Muscle of leg (tissue), 11 donors: Measurements from ENCODE around the gene FERMT1. TPM values are rescaled to one million over a fixed set of nuclear protein-coding genes. Genes with fewer than 3 reads are reported as not detected.

Source experiments
- DNase-seq: peaks from one replicate; pipeline ENCODE4 v3.0.0; 2013
- H3K27ac ChIP-seq: one replicate; pipeline ENCODE4 v1.5.1; 2013; ENCODE audit warnings: mild to moderate bottlenecking, low read length, control low read depth
- H3K27me3 ChIP-seq: one replicate; pipeline ENCODE4 v1.6.1; 2013; ENCODE audit warnings: low read length; ENCODE audit not compliant: control insufficient read depth, insufficient read depth
- H3K36me3 ChIP-seq: one replicate; pipeline ENCODE4 v1.6.1; 2013; ENCODE audit warnings: low read length; ENCODE audit not compliant: control insufficient read depth, insufficient read depth
- H3K4me1 ChIP-seq: one replicate; pipeline ENCODE4 v1.6.1; 2013; ENCODE audit warnings: low read length; ENCODE audit not compliant: control insufficient read depth, insufficient read depth
- H3K4me3 ChIP-seq: one replicate; pipeline ENCODE4 v1.5.1; 2013; ENCODE audit warnings: low read length, control low read depth
- H3K9me3 ChIP-seq: replicated peaks from 2 replicates; pipeline ENCODE4 v1.6.1; 2013; ENCODE audit warnings: low read depth, low read length; ENCODE audit not compliant: control insufficient read depth
- WGBS: methylation state at CpG from one replicate; pipeline ENCODE4 v1.1.5; 2013; ENCODE audit warnings: missing lambda C conversion rate; ENCODE audit not compliant: insufficient coverage; 5-methylcytosine and 5-hydroxymethylcytosine counted together
- polyA plus RNA-seq, 8 donors: library from polyadenylated mRNA; unstranded; fragments of 120-200 nt; gene quantifications; one replicate each; pipeline versions ENCODE4 v1.2.1 to v1.2.3, GENCODE V29; 2013; ENCODE audit warnings: inconsistent platforms in 1 of 8, low replicate concordance in 1 of 8; ENCODE audit not compliant: insufficient read length in 8 of 8, insufficient read depth in 1 of 8
- total RNA-seq: library from RNA; stranded (reverse); fragments of 120-200 nt; gene quantifications from one replicate; pipeline ENCODE4 v1.2.4, GENCODE V29; 2013

The FERMT1 gene
- total and polyA plus RNA-seq, 9 donors: 0.23 to 2.6 (median 0.42) TPM

DNA sequence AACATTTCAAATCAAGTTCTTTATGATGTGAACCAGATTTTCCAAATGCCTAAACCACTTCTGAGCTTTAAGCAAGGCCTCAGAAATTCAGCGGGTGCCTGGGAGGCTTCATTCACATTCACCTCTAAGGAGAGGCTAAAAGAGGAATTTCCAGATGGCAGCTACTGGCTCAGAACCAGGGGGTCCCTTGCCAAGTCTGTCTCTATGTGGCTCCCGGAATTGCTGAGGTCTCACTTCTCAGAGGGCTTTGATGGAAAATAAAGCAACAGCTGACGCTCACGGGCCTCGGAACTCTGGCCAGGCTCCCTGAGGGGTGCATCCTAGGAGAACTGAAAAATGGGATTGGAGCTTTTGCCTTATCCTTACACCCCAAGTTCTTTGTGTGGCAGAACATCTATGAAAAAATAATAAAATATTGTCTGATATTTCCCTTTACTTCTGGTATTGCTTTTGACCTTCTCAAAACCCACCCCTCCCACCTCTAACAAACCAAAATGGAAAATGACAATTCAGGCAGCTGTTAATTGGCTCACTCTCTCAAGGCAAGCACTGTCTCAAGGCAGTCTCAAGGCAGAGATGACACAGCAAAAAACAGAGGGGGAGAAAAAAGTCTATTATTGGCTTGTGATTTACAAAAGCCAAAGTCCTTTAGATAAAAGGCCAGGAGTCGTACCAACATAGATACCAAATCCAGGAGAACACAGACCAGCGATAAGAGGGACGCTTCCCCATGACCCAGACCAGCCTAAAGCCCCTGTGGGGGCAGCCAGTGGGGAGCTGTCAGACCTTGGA, 47.2 kb downstream of the FERMT1 start:
- Histone ChIP-seq H3K4me1 (peaks cover 30% of the 10 kb centered on the region), H3K9me3 (no peaks in the 10 kb centered on the region), H3K27ac (peak overlapping the region; percentile 70), H3K27me3 (no peaks in the 10 kb centered on the region), H3K4me3 (no peak overlapping the region), H3K36me3 (no peaks in the 10 kb centered on the region)
- DNase-seq: peak; percentile 92
- no CpG with 5 or more reads among the region's 8 CpGs for whole genome bisulfite sequencing

DNA sequence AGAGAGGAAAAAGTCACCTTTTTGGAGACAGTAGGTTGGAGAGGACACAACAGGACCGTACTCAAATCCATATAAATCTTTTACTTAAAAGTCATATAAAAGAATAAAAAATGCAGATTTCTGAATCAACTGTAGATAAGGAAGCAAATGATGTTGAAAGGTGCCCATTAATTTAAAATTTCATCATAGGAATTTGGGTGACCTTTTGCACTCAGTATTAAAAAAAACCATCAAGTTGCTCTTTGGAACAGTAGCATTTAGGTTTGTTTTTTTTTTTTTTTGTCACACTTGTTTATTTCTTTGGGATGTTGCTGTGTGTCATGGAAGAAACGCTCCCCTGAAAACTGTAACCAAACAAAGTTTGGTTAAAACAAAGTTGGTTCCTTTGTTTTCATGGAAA, 48.0 kb downstream of the FERMT1 start:
- no peaks in the 10 kb centered on the region for H3K36me3 ChIP-seq
- no peaks in the 10 kb centered on the region for H3K27me3 ChIP-seq
- H3K4me3 ChIP-seq: no peak overlapping the region
- peak overlapping the region; percentile 70 for H3K27ac ChIP-seq
- DNase-seq: no peak
- peaks cover 30% of the 10 kb centered on the region for H3K4me1 ChIP-seq
- H3K9me3 ChIP-seq: no peaks in the 10 kb centered on the region
- WGBS: 80% methylated on average over 1 of the region's 2 CpGs

DNA sequence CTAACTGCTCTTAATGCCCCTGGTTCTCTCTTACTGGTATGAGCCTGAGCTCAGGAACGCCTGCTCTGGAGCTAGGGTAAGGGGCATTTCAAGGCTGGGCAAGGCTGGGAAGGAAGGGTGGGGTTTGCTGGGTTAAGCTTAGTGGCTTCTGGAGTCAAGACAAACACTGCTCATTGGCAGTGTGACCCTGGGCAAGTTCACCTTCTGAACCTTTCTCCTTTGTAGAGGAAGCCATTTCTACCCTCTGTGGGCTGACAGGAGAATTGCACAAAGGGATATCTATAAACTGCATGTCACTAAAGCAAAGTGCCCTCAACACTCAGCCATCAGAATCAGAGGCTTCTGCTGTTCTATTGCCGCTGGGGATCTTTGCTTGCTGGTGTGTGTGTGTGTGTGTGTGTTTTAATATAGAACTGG, 48.7 kb downstream of the FERMT1 start:
- Histone ChIP-seq H3K4me1 (peaks cover 30% of the 10 kb centered on the region), H3K27me3 (no peaks in the 10 kb centered on the region), H3K4me3 (no peak overlapping the region), H3K9me3 (no peaks in the 10 kb centered on the region), H3K36me3 (no peaks in the 10 kb centered on the region), H3K27ac (peak overlapping the region; percentile 59)
- WGBS: no CpG with 5 or more reads among the region's 2 CpGs
- peak; percentile 15 for DNase-seq

DNA sequence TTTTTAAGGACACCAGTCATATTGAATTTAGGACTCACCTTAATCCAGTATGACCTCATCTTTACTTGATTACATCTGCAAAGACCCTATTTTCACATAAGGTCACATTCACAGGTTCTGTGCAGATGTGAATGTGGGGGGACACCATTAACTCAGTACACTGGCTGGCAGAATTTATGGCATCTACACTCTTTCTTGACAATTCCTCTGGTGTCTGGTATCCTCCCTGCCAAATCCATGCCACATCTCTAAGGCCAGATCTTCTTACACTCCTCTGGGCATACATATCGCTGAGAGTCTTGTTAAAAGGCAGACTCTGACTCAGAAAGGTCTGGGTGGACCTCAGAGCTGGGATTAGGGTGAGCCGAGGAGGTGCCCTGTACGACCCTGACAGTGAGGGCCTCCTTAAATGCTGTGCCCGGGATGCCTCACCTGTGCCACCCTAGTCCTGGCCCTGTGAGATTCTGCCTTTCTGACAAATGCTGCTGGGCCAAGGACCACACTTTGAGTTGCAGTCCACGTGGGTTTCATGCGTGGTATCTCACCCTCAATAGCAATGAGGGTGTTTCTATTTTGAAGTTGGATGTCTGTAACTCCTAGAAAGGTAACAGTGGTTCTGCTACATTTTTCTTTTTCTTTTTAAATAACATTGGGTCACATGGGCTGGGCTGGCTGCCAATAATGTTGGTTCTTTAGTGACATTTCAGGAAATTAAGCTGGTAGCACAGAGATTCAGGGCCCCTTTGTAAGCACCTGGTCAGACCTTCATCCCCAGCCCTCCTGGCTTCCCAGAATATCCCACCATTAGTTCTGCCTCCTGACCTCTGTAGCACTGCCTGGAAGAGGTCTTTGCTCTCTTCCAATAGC, 51.8 kb downstream of the FERMT1 start:
- whole genome bisulfite sequencing: 76% methylated on average over 4 of the region's 6 CpGs
- no peak overlapping the region for H3K4me3 ChIP-seq
- no peaks in the 10 kb centered on the region for H3K36me3 ChIP-seq

DNA sequence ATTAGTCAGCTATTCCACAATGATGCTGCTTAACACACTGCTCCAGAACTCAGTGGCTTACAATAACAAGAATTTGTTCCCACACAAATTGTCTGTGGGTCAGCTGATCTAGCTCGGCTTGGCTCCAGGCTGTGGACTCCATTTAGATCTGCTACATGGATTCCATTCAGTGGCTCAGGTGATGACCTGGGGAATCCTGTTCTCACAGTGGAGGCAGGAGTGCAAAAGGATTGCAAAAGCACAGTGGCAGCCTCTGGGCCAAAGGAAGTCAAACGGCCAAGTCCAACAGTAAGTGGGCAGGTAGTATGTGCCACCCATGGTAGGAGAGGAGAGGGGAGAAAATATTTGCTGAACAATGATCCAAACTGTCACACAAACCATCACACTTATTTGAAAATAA, 53.2 kb downstream of the FERMT1 start:
- Histone ChIP-seq H3K27me3 (no peaks in the 10 kb centered on the region), H3K27ac (no peak overlapping the region), H3K9me3 (no peaks in the 10 kb centered on the region), H3K4me1 (peaks cover 7% of the 10 kb centered on the region), H3K36me3 (no peaks in the 10 kb centered on the region), H3K4me3 (no peak overlapping the region)
- WGBS: 67% methylated on average over 1 of the region's 2 CpGs
- DNase-seq: no peak

More for the DNA sequence above, 51.8 kb downstream of the FERMT1 start:
- DNase-seq: no peak
- Histone ChIP-seq H3K27ac (no peak overlapping the region), H3K9me3 (no peaks in the 10 kb centered on the region), H3K27me3 (no peaks in the 10 kb centered on the region), H3K4me1 (peaks cover 18% of the 10 kb centered on the region)

DNA sequence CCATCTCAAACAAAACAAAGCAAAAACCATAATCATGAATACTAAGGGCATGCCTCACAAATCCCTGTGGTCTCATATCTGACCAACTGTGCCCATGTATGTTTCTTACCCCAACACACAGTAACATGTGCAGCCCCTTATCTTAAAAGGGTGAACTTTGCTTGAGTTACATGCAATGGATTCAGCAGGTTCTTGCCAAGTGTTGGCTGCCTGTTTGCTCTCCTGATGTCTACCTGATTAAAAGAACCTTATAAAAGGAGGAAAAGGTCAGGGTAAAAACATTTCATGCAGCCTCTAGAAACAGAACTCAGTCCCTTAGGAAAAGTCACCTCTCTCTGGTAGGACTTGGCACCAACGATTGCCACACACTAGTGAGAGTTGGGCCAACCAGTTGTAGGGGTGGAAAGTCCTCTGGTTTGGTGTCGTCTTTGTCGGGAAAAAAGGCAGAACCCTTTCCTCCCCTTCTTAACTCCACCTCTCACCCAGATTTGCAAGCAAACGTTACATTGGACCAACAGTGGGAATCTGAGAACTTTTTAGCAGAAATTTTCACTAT, 55.0 kb downstream of the FERMT1 start:
- no peak for DNase-seq
- H3K4me3 ChIP-seq: no peak overlapping the region
- H3K36me3 ChIP-seq: no peaks in the 10 kb centered on the region
- no peaks in the 10 kb centered on the region for H3K4me1 ChIP-seq
- H3K27me3 ChIP-seq: peaks cover 2% of the 10 kb centered on the region
- no peak overlapping the region for H3K27ac ChIP-seq
- no peaks in the 10 kb centered on the region for H3K9me3 ChIP-seq
- no CpG with 5 or more reads among the region's 4 CpGs for WGBS

DNA sequence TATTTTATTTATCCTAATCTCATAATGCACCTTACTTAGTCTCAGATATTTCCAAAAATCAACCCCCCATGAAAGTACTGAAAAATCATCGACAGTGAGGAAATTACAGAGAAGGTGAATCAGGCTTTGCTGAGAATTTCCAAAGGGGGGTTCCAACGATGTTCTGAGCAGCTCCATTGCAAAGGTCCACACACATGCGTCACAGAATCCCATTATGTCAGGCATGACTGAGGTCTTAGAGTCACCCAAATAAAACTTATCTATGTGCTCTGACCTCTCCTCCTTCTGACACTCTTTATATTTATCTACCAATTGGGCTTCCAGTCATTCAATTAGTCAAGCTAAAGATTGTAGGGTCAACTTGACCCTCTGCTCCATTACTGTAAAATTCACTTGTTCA, 56.2 kb downstream of the FERMT1 start:
- peaks cover 2% of the 10 kb centered on the region for H3K27me3 ChIP-seq
- H3K4me3 ChIP-seq: no peak overlapping the region
- no peaks in the 10 kb centered on the region for H3K36me3 ChIP-seq
- no peaks in the 10 kb centered on the region for H3K4me1 ChIP-seq
- no peaks in the 10 kb centered on the region for H3K9me3 ChIP-seq
- WGBS: 92% methylated on average over 3 of the region's 3 CpGs
- no peak for DNase-seq
- H3K27ac ChIP-seq: no peak overlapping the region

DNA sequence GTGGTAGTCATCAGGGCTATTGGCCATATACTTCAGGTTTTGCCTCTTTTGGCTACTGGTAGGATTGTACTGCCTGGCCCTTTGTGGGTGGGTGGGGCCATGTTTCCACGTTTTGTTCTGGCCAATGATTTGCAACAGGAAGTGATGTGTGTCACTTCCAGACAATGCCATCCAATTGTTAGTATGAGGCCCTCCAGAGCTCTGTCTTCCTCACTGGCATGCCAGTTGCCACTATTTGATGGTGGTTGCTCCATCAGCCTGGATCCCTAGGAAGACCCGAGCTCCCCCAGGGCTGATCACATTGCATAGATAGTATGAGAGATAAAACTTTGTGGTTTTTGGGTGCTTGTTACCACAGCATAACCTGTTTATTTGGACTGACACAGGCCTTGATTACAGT, 61.3 kb downstream of the FERMT1 start:
- WGBS: no CpG with 5 or more reads among the region's 2 CpGs
- H3K36me3 ChIP-seq: no peaks in the 10 kb centered on the region
- H3K27me3 ChIP-seq: peaks cover 5% of the 10 kb centered on the region
- H3K9me3 ChIP-seq: no peaks in the 10 kb centered on the region
- no peak overlapping the region for H3K27ac ChIP-seq
- no peaks in the 10 kb centered on the region for H3K4me1 ChIP-seq
- H3K4me3 ChIP-seq: no peak overlapping the region
- DNase-seq: no peak

DNA sequence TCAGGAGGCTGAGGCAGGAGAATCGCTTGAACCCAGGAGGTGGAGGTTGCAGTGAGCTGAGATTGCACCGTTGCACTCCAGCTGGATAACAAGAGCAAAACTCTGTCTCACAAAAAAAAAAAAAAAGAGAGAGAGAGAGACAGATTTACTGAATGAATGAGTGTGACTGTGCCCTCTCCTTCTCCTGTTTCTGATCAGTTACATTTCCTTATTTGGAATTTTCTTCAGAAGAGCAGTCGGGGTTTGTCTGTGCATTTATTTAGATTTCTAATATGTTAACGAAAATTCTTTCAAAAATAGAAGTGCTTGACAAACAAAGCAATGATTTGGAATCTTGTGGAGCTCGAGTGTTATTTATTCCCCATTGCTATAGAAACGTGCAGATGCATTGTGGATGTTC, 62.6 kb downstream of the FERMT1 start:
- no peaks in the 10 kb centered on the region for H3K36me3 ChIP-seq
- H3K9me3 ChIP-seq: no peaks in the 10 kb centered on the region
- H3K4me3 ChIP-seq: no peak overlapping the region
- 100% methylated on average over 1 of the region's 6 CpGs for WGBS
- no peak overlapping the region for H3K27ac ChIP-seq
- DNase-seq: no peak
- no peaks in the 10 kb centered on the region for H3K4me1 ChIP-seq
- peaks cover 5% of the 10 kb centered on the region for H3K27me3 ChIP-seq

DNA sequence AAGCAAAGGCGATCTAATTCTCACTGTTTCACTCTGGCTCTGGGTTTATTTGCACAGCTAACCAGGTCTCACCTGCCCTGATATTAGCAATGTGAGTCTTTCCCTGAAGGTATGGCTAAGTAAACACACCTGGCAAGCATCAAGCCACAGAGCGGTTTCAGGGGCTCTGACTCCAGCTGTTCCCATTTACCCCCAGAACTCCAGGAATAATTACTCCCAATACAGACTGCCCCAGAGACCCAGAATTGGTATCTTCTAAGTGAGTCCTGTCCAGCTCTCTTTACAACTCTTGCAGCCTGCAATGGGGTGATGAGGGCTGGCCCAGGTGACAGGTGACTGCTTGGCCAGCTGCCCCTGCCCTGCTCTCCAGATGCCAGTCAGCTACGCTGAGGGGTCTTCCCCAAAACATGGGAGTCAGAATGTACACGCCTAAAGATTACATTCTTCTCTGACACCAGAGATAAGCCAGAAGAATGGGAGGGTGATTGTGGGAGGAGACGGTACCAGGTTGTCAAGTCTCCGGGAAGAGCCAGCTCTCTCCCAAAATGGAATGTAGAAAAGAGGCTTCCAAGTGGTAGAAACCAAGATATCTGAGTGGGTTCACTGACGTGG, 64.0 kb downstream of the FERMT1 start:
- Histone ChIP-seq H3K27me3 (peaks cover 9% of the 10 kb centered on the region), H3K4me1 (peaks cover 6% of the 10 kb centered on the region), H3K4me3 (no peak overlapping the region), H3K27ac (no peak overlapping the region), H3K9me3 (no peaks in the 10 kb centered on the region), H3K36me3 (no peaks in the 10 kb centered on the region)
- DNase-seq: no peak
- 36% methylated on average over 3 of the region's 7 CpGs for WGBS
